Keratinocyte (primary cell): Measurements from ENCODE around the gene TIGD4. TPM values are rescaled to one million over a fixed set of nuclear protein-coding genes. Genes with fewer than 3 reads are reported as not detected.

Experiments used
- DNase-seq: peaks from one replicate; pipeline ENCODE4 v3.0.0-alpha.2; 2011; ENCODE audit warnings: low read depth, missing footprints, low spot score
- FAIRE-seq: peaks from 2 replicates; lab custom pipeline; 2011; peaks lifted over from hg19 to GRCh38; lab: Jason Lieb, UNC
- H2AFZ ChIP-seq: 2 replicates; pipeline ENCODE4 v1.6.0; 2012; ENCODE audit warnings: low read length, control low read depth, inconsistent platforms; ENCODE audit not compliant: control insufficient read depth
- H3K27ac ChIP-seq: 2 replicates; pipeline ENCODE4 v1.5.1; 2011; ENCODE audit warnings: low read length; ENCODE audit not compliant: control insufficient read depth, insufficient read depth
- H3K27me3 ChIP-seq: 3 replicates; pipeline ENCODE4 v1.6.0; 2011; ENCODE audit warnings: low read length; ENCODE audit not compliant: control insufficient read depth, insufficient read depth; ENCODE audit errors: extremely low read depth
- H3K36me3 ChIP-seq, 2 experiments: 2 replicates in 1 of 2; 3 replicates in 1 of 2; pipeline ENCODE4 v1.5.1; 2011; ENCODE audit warnings: low read length in 2 of 2, mild to moderate bottlenecking in 1 of 2; ENCODE audit not compliant: control insufficient read depth in 2 of 2, insufficient read depth in 2 of 2; ENCODE audit errors: extremely low read depth in 1 of 2
- H3K4me1 ChIP-seq: 3 replicates; pipeline ENCODE4 v1.5.1; 2011; ENCODE audit warnings: low read length; ENCODE audit not compliant: control insufficient read depth, insufficient read depth; ENCODE audit errors: extremely low read depth
- H3K4me2 ChIP-seq: 3 replicates; pipeline ENCODE4 v1.6.0; 2011; ENCODE audit warnings: low read depth, low read length; ENCODE audit not compliant: control insufficient read depth, insufficient read depth; ENCODE audit errors: extremely low read depth
- H3K4me3 ChIP-seq, 3 experiments: fragments of 200-600 bp in 1 of 3; sonication (generic) in 1 of 3; 2 replicates in 2 of 3; 3 replicates in 1 of 3; pipeline ENCODE4 v1.5.1; 2011 to 2016; ENCODE audit warnings: low read length in 3 of 3, mild to moderate bottlenecking in 3 of 3, control low read depth in 2 of 3, inconsistent platforms in 1 of 3, low read depth in 1 of 3, mixed read lengths in 1 of 3, mixed run types in 1 of 3, moderate library complexity in 1 of 3; ENCODE audit not compliant: control insufficient read depth in 2 of 3, insufficient read depth in 2 of 3; ENCODE audit errors: extremely low read depth in 1 of 3
- H3K79me2 ChIP-seq: 2 replicates; pipeline ENCODE4 v1.6.0; 2012; ENCODE audit warnings: low read length; ENCODE audit not compliant: control insufficient read depth, insufficient read depth
- H3K9ac ChIP-seq: 3 replicates; pipeline ENCODE4 v1.6.0; 2011; ENCODE audit warnings: low read length; ENCODE audit not compliant: control insufficient read depth, insufficient read depth; ENCODE audit errors: extremely low read depth
- H3K9me1 ChIP-seq: 3 replicates; pipeline ENCODE4 v1.6.0; 2011; ENCODE audit warnings: low read length; ENCODE audit not compliant: control insufficient read depth, insufficient read depth; ENCODE audit errors: extremely low read depth
- H3K9me3 ChIP-seq: 2 replicates; pipeline ENCODE4 v1.5.1; 2012; ENCODE audit warnings: low read depth, low read length; ENCODE audit not compliant: control insufficient read depth
- H4K20me1 ChIP-seq: 3 replicates; pipeline ENCODE4 v1.6.0; 2011; ENCODE audit warnings: low read length; ENCODE audit not compliant: control insufficient read depth, insufficient read depth; ENCODE audit errors: extremely low read depth
- CTCF ChIP-seq, 3 experiments: IDR thresholded peaks in 1 of 3; conservative IDR thresholded peaks in 1 of 3; optimal IDR thresholded peaks in 1 of 3; 2 replicates in 2 of 3; 3 replicates in 1 of 3; pipeline versions ENCODE3 to v1.5.1; 2011; ENCODE audit warnings: low read length in 3 of 3, mild to moderate bottlenecking in 3 of 3, moderate library complexity in 2 of 3, control low read depth in 1 of 3, inconsistent platforms in 1 of 3; ENCODE audit not compliant: insufficient read depth in 2 of 3; ENCODE audit errors: extremely low read depth in 1 of 3
- EZH2 ChIP-seq: IDR thresholded peaks from one replicate; pipeline ENCODE4 v1.6.1; 2012; ENCODE audit warnings: inconsistent platforms, mild to moderate bottlenecking, low read length, moderate library complexity
- dilution Hi-C: fragments of 300-500 bp; cut with MboI; formaldehyde crosslinking; loops from one replicate; pipeline ENCODE4 v1.7.0; 2020; ENCODE audit warnings: low sequenced_read_pairs; ENCODE audit not compliant: extremely low pct_ligation_motif_present
- polyA plus RNA-seq, 5 experiments: library from polyadenylated mRNA; depleted of rRNA in 3 of 5; stranded (reverse) in 3 of 5; stranded (forward) in 1 of 5; unstranded in 1 of 5; fragments of >200 nt; gene quantifications; 1 replicate in 1 of 5; 2 replicates in 3 of 5; 3 replicates in 1 of 5; pipeline versions ENCODE4 v1.2.1 to v1.2.3, GENCODE V29; 2011 to 2012; ENCODE audit warnings: missing spikeins in 2 of 5, low read depth in 1 of 5, low replicate concordance in 1 of 5

TIGD4 gene
- polyA plus RNA-seq, 1 donor (not counting 4 experiments of a cell fraction or from before 2014, with no cell fraction given) = 0.21 TPM

DNA sequence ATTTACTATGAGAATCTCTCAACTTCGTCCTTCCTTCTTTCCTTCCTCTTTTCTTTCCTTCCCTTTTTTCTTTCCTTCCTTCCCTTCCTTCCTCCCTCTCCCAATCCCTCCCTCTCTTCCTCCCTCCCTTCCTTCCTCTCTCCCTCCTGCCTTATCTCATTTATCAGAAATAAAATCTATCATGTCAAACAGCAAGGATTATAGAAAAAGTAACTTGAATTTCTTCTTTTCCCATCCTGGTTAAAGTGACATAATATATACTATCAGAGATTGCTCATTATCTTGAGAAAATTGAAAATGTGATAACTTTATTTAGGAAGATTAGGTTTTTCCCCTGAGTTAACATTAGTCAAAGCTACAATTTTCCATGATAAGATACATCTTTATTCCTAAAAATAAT is 5.6 kb downstream of the TIGD4 start:
- FAIRE-seq = no peak
- H3K36me3 ChIP-seq = no peaks in the 10 kb centered on the region
- no peak overlapping the region for H2AFZ ChIP-seq

DNA sequence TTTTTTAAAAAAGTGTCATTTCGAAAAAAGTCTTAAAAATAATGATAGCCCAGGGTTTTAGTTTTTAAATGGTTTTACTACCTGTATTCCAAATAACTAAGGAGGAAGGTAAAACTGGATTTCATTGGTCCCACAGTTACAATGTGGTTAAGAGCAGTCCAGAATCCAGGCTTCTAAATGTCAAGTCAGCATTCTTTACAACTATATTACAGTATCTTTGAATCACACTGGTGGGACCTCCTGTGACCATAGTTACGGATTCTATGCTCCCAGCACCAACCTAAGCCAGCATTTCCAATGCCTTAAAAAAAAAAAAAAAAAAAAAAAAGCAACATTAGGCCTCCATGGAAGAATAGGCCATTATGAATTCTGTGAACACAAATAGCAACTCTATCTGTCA is 6.2 kb downstream of the TIGD4 start:
- FAIRE-seq = no peak
- no peaks in the 10 kb centered on the region for H3K27me3 ChIP-seq
- no peaks in the 10 kb centered on the region for H3K4me1 ChIP-seq
- TF ChIP-seq CTCF (optimal IDR thresholded peaks at IDR 0.05 in 1 of 3, IDR thresholded peaks at IDR 0.05 in 1 of 3, conservative IDR thresholded peaks at IDR 0.05 in 1 of 3; ENCODE audit: extremely low read depth in 1 of 3, insufficient read depth in 2 of 3, low read length in 3 of 3) (no peak), EZH2 (no peak)
- dilution Hi-C loops = no loop called here
- H3K79me2 ChIP-seq = no peaks in the 10 kb centered on the region
- no peaks in the 10 kb centered on the region for H3K9me3 ChIP-seq
- H2AFZ ChIP-seq = no peak overlapping the region
- H3K9ac ChIP-seq = no peak overlapping the region
- no peak overlapping the region for H3K27ac ChIP-seq
- no peak for DNase-seq
- H3K4me2 ChIP-seq = no peak overlapping the region
- H3K9me1 ChIP-seq = no peaks in the 10 kb centered on the region
- no peaks in the 10 kb centered on the region for H4K20me1 ChIP-seq
- H3K4me3 ChIP-seq = no peak overlapping the region
- H3K36me3 ChIP-seq = no peaks in the 10 kb centered on the region

More for the DNA sequence above, 5.6 kb downstream of the TIGD4 start:
- H3K27me3 ChIP-seq = no peaks in the 10 kb centered on the region
- no peak for DNase-seq
- no peak for TF ChIP-seq CTCF (optimal IDR thresholded peaks at IDR 0.05 in 1 of 3, IDR thresholded peaks at IDR 0.05 in 1 of 3, conservative IDR thresholded peaks at IDR 0.05 in 1 of 3; ENCODE audit: extremely low read depth in 1 of 3, insufficient read depth in 2 of 3, low read length in 3 of 3)
- no peak for TF ChIP-seq EZH2
- H3K27ac ChIP-seq = no peak overlapping the region
- H3K4me2 ChIP-seq = no peak overlapping the region
- no peaks in the 10 kb centered on the region for H3K79me2 ChIP-seq
- no peaks in the 10 kb centered on the region for H3K9me3 ChIP-seq
- no peak overlapping the region for H3K4me3 ChIP-seq
- no peaks in the 10 kb centered on the region for H4K20me1 ChIP-seq
- H3K9me1 ChIP-seq = peaks cover 2% of the 10 kb centered on the region
- peaks cover 5% of the 10 kb centered on the region for H3K4me1 ChIP-seq
- dilution Hi-C loops = no loop called here
- no peak overlapping the region for H3K9ac ChIP-seq
